Adrenal gland (tissue), 5 donors: ENCODE data around the gene C5AR1.

Experiments used
- POLR2A ChIP-seq, 2 donors: fragments of 450-650 bp; IDR thresholded peaks; one replicate each; pipeline ENCODE4 v1.6.1; 2017; ENCODE audit warnings: antibody characterized with exemption in 2 of 2, mild to moderate bottlenecking in 2 of 2, moderate library complexity in 1 of 2
- TF ChIP-seq, protein P1 (sequence below), 6 experiments: fragments of 450-650 bp in 4 of 6; fragments of 200-600 bp in 2 of 6; sonication (generic) in 1 of 6; IDR thresholded peaks; 1 replicate in 5 of 6; 2 replicates in 1 of 6; pipeline versions ENCODE4 v1.5.1 to v1.8.0; 2016 to 2021; ENCODE audit warnings: antibody characterized with exemption in 6 of 6, mild to moderate bottlenecking in 2 of 6, moderate library complexity in 1 of 6
- donor health status: DM: no; HTN: no; CAD: no.

DNA sequence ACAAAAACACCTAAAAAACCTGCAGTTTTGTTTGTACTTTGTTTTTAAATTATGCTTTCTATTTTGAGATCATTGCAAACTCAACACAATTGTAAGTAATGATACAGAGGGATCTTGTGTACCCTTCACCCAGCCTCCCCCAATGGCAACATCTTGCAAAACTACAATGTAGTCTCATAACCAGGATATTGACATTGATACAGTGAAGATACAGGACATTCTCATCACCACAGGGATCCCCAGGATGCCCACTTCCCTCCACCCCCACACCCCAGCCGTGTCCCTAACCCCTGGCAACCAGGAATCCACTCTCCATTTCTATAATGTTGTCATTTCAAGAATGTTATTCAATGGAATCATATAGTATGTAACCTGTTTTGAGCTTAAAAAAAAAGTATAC is 12.0 kb downstream of the C5AR1 start:
- TF ChIP-seq, protein P1, sequence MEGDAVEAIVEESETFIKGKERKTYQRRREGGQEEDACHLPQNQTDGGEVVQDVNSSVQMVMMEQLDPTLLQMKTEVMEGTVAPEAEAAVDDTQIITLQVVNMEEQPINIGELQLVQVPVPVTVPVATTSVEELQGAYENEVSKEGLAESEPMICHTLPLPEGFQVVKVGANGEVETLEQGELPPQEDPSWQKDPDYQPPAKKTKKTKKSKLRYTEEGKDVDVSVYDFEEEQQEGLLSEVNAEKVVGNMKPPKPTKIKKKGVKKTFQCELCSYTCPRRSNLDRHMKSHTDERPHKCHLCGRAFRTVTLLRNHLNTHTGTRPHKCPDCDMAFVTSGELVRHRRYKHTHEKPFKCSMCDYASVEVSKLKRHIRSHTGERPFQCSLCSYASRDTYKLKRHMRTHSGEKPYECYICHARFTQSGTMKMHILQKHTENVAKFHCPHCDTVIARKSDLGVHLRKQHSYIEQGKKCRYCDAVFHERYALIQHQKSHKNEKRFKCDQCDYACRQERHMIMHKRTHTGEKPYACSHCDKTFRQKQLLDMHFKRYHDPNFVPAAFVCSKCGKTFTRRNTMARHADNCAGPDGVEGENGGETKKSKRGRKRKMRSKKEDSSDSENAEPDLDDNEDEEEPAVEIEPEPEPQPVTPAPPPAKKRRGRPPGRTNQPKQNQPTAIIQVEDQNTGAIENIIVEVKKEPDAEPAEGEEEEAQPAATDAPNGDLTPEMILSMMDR (IDR thresholded peaks at IDR 0.05) = no peak
- no peak for TF ChIP-seq POLR2A (IDR thresholded peaks at IDR 0.05)
